Measurements from ENCODE around the gene IGF1R. TPM values are rescaled to one million over a fixed set of nuclear protein-coding genes. Genes with fewer than 3 reads are reported as not detected.

The IGF1R gene
- total RNA-seq, 1 experiment from 2014 or later = 3.8 TPM

DNA sequence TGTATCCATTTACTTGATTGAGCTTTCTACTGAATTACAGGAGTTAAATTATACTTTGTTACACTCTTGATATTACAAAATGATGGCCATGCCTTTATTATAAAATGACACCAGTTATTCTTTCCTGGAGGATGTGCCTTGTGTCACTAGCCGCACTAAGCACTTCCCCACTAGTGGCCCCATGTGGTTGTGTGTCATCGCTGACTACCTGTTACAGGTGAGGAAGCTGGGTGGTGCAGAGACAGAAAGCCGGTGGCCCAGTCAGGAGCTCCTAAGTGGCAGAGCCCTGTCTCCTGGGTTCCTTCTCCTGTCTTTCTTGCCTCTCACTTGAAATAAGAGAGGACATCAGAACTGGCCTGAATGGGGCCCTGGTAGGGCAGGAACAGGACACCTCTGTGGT lies 96.8 kb downstream of the IGF1R start:
- Histone ChIP-seq H3K4me1 (ENCODE audit: insufficient read depth, low read length) (peaks cover 12% of the 10 kb centered on the region), H3K4me2 (ENCODE audit: low read length) (no peak overlapping the region), H3K9me3 (ENCODE audit: low read length) (no peaks in the 10 kb centered on the region), H4K20me1 (ENCODE audit: low read length) (no peaks in the 10 kb centered on the region), H3K9me2 (replicated peaks; ENCODE audit: low read length) (no peaks in the 10 kb centered on the region), H3K79me2 (ENCODE audit: low read length) (no peaks in the 10 kb centered on the region), H2AFZ (ENCODE audit: low read length) (no peak overlapping the region), H3K9ac (ENCODE audit: low read length) (no peak overlapping the region), H3K27ac (ENCODE audit: low read length) (no peak overlapping the region), H3K4me3 (ENCODE audit: low read length) (no peak overlapping the region), H3F3A (ENCODE audit: low read length, unreplicated experiment) (no peaks in the 10 kb centered on the region), H3K36me3 (ENCODE audit: low read depth, low read length) (no peaks in the 10 kb centered on the region), H3K27me3 (ENCODE audit: low read length) (no peaks in the 10 kb centered on the region)
- ChIA-PET CTCF (interaction anchor here (0.5 kb wide), 1 partner anchor 85 kb away, joined by 3 read pairs; no protein-coding TSS in a partner anchor), POLR2A (ENCODE audit: unreplicated experiment) (no interaction called here)
- ATAC-seq = no peak
- TF ChIP-seq, protein P1, sequence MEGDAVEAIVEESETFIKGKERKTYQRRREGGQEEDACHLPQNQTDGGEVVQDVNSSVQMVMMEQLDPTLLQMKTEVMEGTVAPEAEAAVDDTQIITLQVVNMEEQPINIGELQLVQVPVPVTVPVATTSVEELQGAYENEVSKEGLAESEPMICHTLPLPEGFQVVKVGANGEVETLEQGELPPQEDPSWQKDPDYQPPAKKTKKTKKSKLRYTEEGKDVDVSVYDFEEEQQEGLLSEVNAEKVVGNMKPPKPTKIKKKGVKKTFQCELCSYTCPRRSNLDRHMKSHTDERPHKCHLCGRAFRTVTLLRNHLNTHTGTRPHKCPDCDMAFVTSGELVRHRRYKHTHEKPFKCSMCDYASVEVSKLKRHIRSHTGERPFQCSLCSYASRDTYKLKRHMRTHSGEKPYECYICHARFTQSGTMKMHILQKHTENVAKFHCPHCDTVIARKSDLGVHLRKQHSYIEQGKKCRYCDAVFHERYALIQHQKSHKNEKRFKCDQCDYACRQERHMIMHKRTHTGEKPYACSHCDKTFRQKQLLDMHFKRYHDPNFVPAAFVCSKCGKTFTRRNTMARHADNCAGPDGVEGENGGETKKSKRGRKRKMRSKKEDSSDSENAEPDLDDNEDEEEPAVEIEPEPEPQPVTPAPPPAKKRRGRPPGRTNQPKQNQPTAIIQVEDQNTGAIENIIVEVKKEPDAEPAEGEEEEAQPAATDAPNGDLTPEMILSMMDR (conservative IDR thresholded peaks at IDR 0.05; ENCODE audit: low read depth, low read length) = no peak
- TF ChIP-seq EZH2phosphoT487 (IDR thresholded peaks at IDR 0.05; ENCODE audit: borderline replicate concordance, low read length) = no peak
- TF ChIP-seq EZH2 (IDR thresholded peaks at IDR 0.05; ENCODE audit: low read length, unreplicated experiment) = no peak
- BruUV-seq (replicated peaks) = no TSS peak
- intact Hi-C loops (cut with micrococcal nuclease) = no loop called here
- DNase-seq = peak; percentile 25

DNA sequence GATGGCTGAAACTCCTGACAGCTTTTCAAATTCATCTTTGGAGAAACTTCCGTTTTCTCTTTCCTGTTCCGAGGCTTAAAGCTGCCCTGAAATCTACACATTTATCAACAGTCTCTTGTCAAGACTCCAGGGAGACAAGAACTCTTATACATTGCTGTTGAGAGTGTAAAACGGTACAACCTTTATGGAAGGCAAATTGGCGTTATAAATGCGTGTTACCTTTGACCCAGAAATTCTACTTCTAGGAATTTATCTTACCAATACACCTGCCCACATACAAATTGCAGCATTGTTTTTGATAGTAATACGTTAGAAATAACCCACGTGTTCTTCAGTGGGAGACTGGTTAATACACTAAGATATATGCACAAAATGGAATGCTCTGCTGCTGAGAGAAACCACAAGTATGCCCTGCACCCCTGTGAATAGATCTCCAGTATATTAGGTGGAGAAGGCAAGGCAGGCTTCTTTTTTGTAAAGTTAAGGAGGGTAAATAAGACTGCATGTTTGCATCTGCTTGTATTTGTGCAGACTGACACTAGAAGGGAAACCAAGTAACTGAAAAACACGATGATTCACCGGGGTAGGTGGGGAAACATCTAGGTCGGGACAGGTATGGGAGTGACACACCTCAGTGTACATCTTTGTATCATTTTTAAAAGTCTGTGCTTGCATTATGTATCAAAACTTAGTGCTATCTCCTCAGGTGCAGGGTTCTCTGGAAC lies 97.5 kb downstream of the IGF1R start:
- peak; percentile 13; the same call in 1 of the 2 replicates for ATAC-seq
- Histone ChIP-seq H3K4me2 (ENCODE audit: low read length) (peak overlapping the region; percentile 10), H3K27ac (ENCODE audit: low read length) (no peak overlapping the region), H3K9me3 (ENCODE audit: low read length) (no peaks in the 10 kb centered on the region), H3K9me2 (replicated peaks; ENCODE audit: low read length) (no peaks in the 10 kb centered on the region), H2AFZ (ENCODE audit: low read length) (peak overlapping the region; percentile 11; the same call in 1 of the 2 replicates), H3K4me1 (ENCODE audit: insufficient read depth, low read length) (peaks cover 12% of the 10 kb centered on the region), H3F3A (ENCODE audit: low read length, unreplicated experiment) (no peaks in the 10 kb centered on the region), H4K20me1 (ENCODE audit: low read length) (no peaks in the 10 kb centered on the region), H3K79me2 (ENCODE audit: low read length) (no peaks in the 10 kb centered on the region), H3K36me3 (ENCODE audit: low read depth, low read length) (no peaks in the 10 kb centered on the region), H3K4me3 (ENCODE audit: low read length) (no peak overlapping the region), H3K9ac (ENCODE audit: low read length) (no peak overlapping the region), H3K27me3 (ENCODE audit: low read length) (no peaks in the 10 kb centered on the region)
- intact Hi-C loops (cut with micrococcal nuclease) = no loop called here
- POLR2A ChIA-PET (ENCODE audit: unreplicated experiment) = no interaction called here
- no peak for DNase-seq
- no TSS peak for BruUV-seq (replicated peaks)
- CTCF ChIA-PET = interaction anchor here (0.5 kb wide), 1 partner anchor 85 kb away, joined by 3 read pairs; no protein-coding TSS in a partner anchor
- TF ChIP-seq EZH2phosphoT487 (IDR thresholded peaks at IDR 0.05; ENCODE audit: borderline replicate concordance, low read length) (no peak), EZH2 (IDR thresholded peaks at IDR 0.05; ENCODE audit: low read length, unreplicated experiment) (no peak)

DNA sequence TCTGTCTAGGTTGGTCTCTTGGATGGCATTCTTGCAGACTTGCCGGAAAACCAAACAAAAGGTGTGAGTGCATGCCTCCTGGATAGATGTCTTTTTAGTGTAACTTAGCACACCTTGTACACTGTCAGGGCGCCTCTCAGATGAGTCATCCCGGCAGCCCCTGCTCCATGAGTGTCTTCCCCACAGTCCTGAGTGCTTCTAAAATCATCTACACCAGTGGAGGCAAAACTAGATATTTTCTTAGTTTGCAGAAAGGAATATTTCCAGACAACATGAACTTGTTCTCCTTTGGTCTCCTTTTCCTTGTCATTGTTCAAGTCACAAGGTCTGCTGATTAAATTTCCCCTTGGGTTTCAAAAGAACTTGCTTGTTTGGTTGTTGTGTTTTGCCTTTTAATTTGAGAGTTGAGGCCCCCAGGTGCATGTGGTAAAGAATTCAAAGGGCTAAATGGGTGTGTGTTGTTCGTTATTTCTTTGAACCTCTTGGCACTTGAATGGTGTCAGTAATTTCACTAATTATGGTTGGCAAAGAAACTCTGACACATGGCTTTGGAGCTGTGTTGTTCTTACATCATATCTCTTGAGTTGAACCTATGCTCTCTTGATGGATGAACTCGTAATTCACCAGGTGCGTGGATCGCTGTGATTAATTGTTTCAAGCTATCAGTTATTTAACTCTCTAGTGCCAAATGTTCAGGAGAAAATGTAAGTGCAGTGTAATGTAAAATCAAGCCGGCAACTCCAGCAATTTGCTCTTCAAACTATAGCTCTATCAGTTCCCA lies 98.2 kb downstream of the IGF1R start:
- BruUV-seq (replicated peaks) = no TSS peak
- no peak overlapping the region for H3K4me3 ChIP-seq (ENCODE audit: low read length)

More for the DNA sequence above, 98.2 kb downstream of the IGF1R start:
- Histone ChIP-seq H3K27ac (ENCODE audit: low read length) (no peak overlapping the region), H3F3A (ENCODE audit: low read length, unreplicated experiment) (no peaks in the 10 kb centered on the region), H4K20me1 (ENCODE audit: low read length) (no peaks in the 10 kb centered on the region), H3K9me2 (replicated peaks; ENCODE audit: low read length) (no peaks in the 10 kb centered on the region), H3K36me3 (ENCODE audit: low read depth, low read length) (no peaks in the 10 kb centered on the region), H3K4me2 (ENCODE audit: low read length) (peak overlapping the region; percentile 10), H3K9ac (ENCODE audit: low read length) (no peak overlapping the region), H3K27me3 (ENCODE audit: low read length) (no peaks in the 10 kb centered on the region), H3K79me2 (ENCODE audit: low read length) (no peaks in the 10 kb centered on the region), H3K9me3 (ENCODE audit: low read length) (no peaks in the 10 kb centered on the region), H2AFZ (ENCODE audit: low read length) (peak overlapping the region; percentile 11; the same call in 1 of the 2 replicates), H3K4me1 (ENCODE audit: insufficient read depth, low read length) (peaks cover 12% of the 10 kb centered on the region)
- peak; percentile 46 for ATAC-seq
- intact Hi-C loops (cut with micrococcal nuclease) = no loop called here
- POLR2A ChIA-PET (ENCODE audit: unreplicated experiment) = no interaction called here
- CTCF ChIA-PET = no interaction called here
- peak; percentile 35 for DNase-seq
- TF ChIP-seq EZH2phosphoT487 (IDR thresholded peaks at IDR 0.05; ENCODE audit: borderline replicate concordance, low read length) (no peak), EZH2 (IDR thresholded peaks at IDR 0.05; ENCODE audit: low read length, unreplicated experiment) (no peak)
- TF ChIP-seq, protein P1 (conservative IDR thresholded peaks at IDR 0.05; ENCODE audit: low read depth, low read length) = no peak
